HL-60 (cell line): ENCODE results near the gene L1CAM.

Experiments used
- DNase-seq, 2 experiments: peaks; one replicate each; pipeline ENCODE4 v3.0.0-alpha.2; 2010 to 2020; ENCODE audit warnings: low read depth in 1 of 2, low spot score in 1 of 2
- H3K27ac ChIP-seq: fragments of 250-450 bp; sonication (Bioruptor Pico); replicated peaks from 2 replicates; pipeline ENCODE4 v1.5.1; 2020; ENCODE audit warnings: mild to moderate bottlenecking, moderate library complexity
- H3K27me3 ChIP-seq: fragments of 250-450 bp; sonication (Bioruptor Pico); 2 replicates; pipeline ENCODE4 v1.5.1; 2021; ENCODE audit warnings: mild to moderate bottlenecking, moderate library complexity; ENCODE audit not compliant: insufficient read depth, poor library complexity, severe bottlenecking
- H3K4me3 ChIP-seq: replicated peaks from 2 replicates; pipeline ENCODE4 v1.5.1; 2011; ENCODE audit warnings: mild to moderate bottlenecking, control low read depth, low read length; ENCODE audit not compliant: insufficient read depth
- CTCF ChIP-seq: IDR thresholded peaks from one replicate; pipeline ENCODE4 v1.5.1; 2011; ENCODE audit warnings: low read length, control low read depth, inconsistent platforms; ENCODE audit not compliant: insufficient read depth
- GABPA ChIP-seq: IDR thresholded peaks from 2 replicates; pipeline ENCODE4 v1.6.1; 2012; ENCODE audit warnings: low read depth
- POLR2AphosphoS5 ChIP-seq: IDR thresholded peaks from 2 replicates; pipeline ENCODE4 v1.6.1; 2012; ENCODE audit warnings: low read depth
- REST ChIP-seq: IDR thresholded peaks from 2 replicates; pipeline ENCODE4 v1.6.1; 2012; ENCODE audit warnings: low read depth; ENCODE audit not compliant: insufficient replicate concordance
- SPI1 ChIP-seq: IDR thresholded peaks from 2 replicates; pipeline ENCODE4 v1.6.1; 2012; ENCODE audit warnings: low read depth, mild to moderate bottlenecking, borderline replicate concordance

Gene L1CAM

GRCh38 chrX:153884590-153884989, 1.4 kb downstream of the L1CAM start:
- H3K27ac ChIP-seq, result no peak overlapping the region
- no peak overlapping the region for H3K4me3 ChIP-seq

GRCh38 chrX:153884136-153884535, 1.8 kb downstream of the L1CAM start:
- Histone ChIP-seq H3K27ac (no peak overlapping the region), H3K27me3 (peaks cover 18% of the 10 kb centered on the region), H3K4me3 (no peak overlapping the region)
- no peak for DNase-seq
- TF ChIP-seq SPI1, result no peak
- TF ChIP-seq REST, result no peak
- TF ChIP-seq CTCF, result no peak
- no peak for TF ChIP-seq POLR2AphosphoS5
- no peak for TF ChIP-seq GABPA

More at GRCh38 chrX:153884590-153884989, 1.4 kb downstream of the L1CAM start:
- DNase-seq, result no peak
- H3K27me3 ChIP-seq, result peaks cover 18% of the 10 kb centered on the region
- no peak for TF ChIP-seq GABPA

- TF ChIP-seq POLR2AphosphoS5, result no peak
- TF ChIP-seq SPI1, result no peak
- no peak for TF ChIP-seq REST
- TF ChIP-seq CTCF, result no peak
- TF ChIP-seq GABPA, result no peak
- DNase-seq, result no peak
- Histone ChIP-seq H3K27me3 (peaks cover 18% of the 10 kb centered on the region), H3K4me3 (no peak overlapping the region), H3K27ac (no peak overlapping the region)
Measured at GRCh38 chrX:153883163-153883843, 2.7 kb downstream of the L1CAM start.

- DNase-seq, result no peak
- no peak overlapping the region for H3K4me3 ChIP-seq
- H3K27ac ChIP-seq, result no peak overlapping the region
- H3K27me3 ChIP-seq, result peaks cover 17% of the 10 kb centered on the region
- TF ChIP-seq SPI1 (no peak), REST (no peak), POLR2AphosphoS5 (no peak), CTCF (no peak)
Measured at GRCh38 chrX:153882557-153882956, 3.4 kb downstream of the L1CAM start.
